Natural killer cell (primary cell): ENCODE results near the gene RAB20. TPM values are rescaled to one million over a fixed set of nuclear protein-coding genes. Genes with fewer than 3 reads are reported as not detected.
"Not testable (repeated sequence)": the region's sequence is repeated elsewhere in the genome, so short reads cannot be mapped to it uniquely, and the experiment has no call there.

Experiments used
- ATAC-seq, 3 donors: fragments of 150-1000 bp in 2 of 3; fragments of 200-7000 bp in 1 of 3; cut with Tn5 transposase; 1 replicate in 1 of 3; 2 replicates in 2 of 3; pipeline ENCODE4 v1.10.0; 2021; ENCODE audit warnings: mild to moderate bottlenecking in 2 of 3, moderate library complexity in 2 of 3
- DNase-seq, 2 donors: peaks; one replicate each; pipeline versions ENCODE4 v3.0.0 to v3.0.0-alpha.2; 2013 to 2021; ENCODE audit warnings: mixed read lengths in 1 of 2
- H3K27ac ChIP-seq: one replicate; pipeline ENCODE4 v1.5.1; 2013; ENCODE audit warnings: mild to moderate bottlenecking, low read length
- H3K27me3 ChIP-seq: one replicate; pipeline ENCODE4 v1.6.1; 2013; ENCODE audit warnings: low read length; ENCODE audit not compliant: control insufficient read depth, insufficient read depth
- H3K36me3 ChIP-seq: one replicate; pipeline ENCODE4 v1.6.1; 2013; ENCODE audit warnings: low read length; ENCODE audit not compliant: control insufficient read depth, insufficient read depth
- H3K4me1 ChIP-seq: one replicate; pipeline ENCODE4 v1.6.1; 2013; ENCODE audit warnings: low read length; ENCODE audit not compliant: control insufficient read depth, insufficient read depth
- H3K4me3 ChIP-seq: one replicate; pipeline ENCODE4 v1.5.1; 2013; ENCODE audit warnings: low read length
- H3K9me3 ChIP-seq: one replicate; pipeline ENCODE4 v1.6.1; 2013; ENCODE audit warnings: low read length; ENCODE audit not compliant: control insufficient read depth, insufficient read depth
- H3K27ac Mint-ChIP-seq, 2 donors: one replicate each; pipeline ENCODE4 v1.8.0; 2022; ENCODE audit warnings: mild to moderate bottlenecking in 2 of 2, mixed read lengths in 2 of 2, moderate library complexity in 1 of 2
- H3K27me3 Mint-ChIP-seq, 2 donors: one replicate each; pipeline ENCODE4 v1.8.0; 2022; ENCODE audit warnings: low read depth in 2 of 2, mixed read lengths in 2 of 2
- H3K36me3 Mint-ChIP-seq: one replicate; pipeline ENCODE4 v1.8.0; 2022; ENCODE audit warnings: mixed read lengths
- H3K4me1 Mint-ChIP-seq, 2 donors: one replicate each; pipeline ENCODE4 v1.8.0; 2022; ENCODE audit warnings: mixed read lengths in 2 of 2
- H3K4me3 Mint-ChIP-seq: one replicate; pipeline ENCODE4 v1.8.0; 2022; ENCODE audit warnings: mild to moderate bottlenecking, moderate library complexity, mixed read lengths
- H3K9me3 Mint-ChIP-seq, 2 donors: one replicate each; pipeline ENCODE4 v1.8.0; 2022; ENCODE audit warnings: mixed read lengths in 2 of 2
- CTCF ChIP-seq: fragments of 200-600 bp; IDR thresholded peaks from one replicate; pipeline ENCODE4 v1.8.0; 2022; ENCODE audit warnings: antibody characterized with exemption
- WGBS: methylation state at CpG from one replicate; pipeline ENCODE4 v1.1.7; 2013; ENCODE audit warnings: missing lambda C conversion rate; ENCODE audit not compliant: insufficient coverage; 5-methylcytosine and 5-hydroxymethylcytosine counted together
- intact Hi-C: fragments of 100-400 bp; cut with micrococcal nuclease; formaldehyde crosslinking; loops from one replicate; pipeline ENCODE4 v1.14.2; 2022
- total RNA-seq, 4 donors: library from RNA; stranded (reverse); fragments of 120-200 nt in 1 of 4; gene quantifications; one replicate each; pipeline versions ENCODE4 v1.2.3 to v1.2.4, GENCODE V29; 2013 to 2022

Gene RAB20, protein sequence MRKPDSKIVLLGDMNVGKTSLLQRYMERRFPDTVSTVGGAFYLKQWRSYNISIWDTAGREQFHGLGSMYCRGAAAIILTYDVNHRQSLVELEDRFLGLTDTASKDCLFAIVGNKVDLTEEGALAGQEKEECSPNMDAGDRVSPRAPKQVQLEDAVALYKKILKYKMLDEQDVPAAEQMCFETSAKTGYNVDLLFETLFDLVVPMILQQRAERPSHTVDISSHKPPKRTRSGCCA
- total RNA-seq: 1 to 10 TPM; 1.0 to 3.3 (median 1.2) TPM
- total RNA-seq (2013): 1.7 TPM

DNA sequence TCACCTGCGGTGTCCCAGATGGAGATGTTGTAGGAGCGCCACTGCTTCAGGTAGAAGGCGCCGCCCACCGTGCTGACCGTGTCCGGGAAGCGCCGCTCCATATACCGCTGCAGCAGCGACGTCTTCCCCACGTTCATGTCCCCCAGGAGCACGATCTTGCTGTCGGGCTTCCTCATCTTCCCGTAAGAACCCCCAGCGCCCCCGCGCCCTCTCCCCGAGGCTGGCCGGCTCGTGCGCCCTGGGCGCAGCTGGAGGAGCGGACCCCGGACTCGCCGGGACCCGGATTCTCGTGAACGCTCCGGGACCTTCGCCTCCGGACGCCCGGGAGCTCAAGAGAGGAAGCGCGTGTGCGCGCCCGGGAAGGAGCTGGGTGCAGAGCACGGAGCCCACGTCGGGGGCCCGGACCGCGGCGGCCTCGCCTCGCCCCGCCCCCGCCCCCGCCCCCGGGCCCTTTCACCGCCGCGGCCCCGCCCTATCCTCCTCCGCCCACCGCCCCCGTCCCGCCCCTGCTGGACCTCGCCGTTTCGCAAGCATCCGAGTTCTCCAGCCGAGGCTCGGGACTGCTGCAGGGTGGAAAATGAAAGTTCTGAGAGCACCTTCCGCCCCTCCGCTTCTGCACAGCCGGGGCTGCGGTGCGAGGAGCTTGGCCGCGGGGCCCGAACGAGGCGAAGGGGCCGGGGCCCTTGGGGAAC is at the start of gene RAB20:
TSS of gene RAB20 (minus strand) at position 379 of the 692 bp plus-strand sequence. CDS start at position 176, 203 bp downstream.
- H3K4me3 Mint-ChIP-seq: peak within 1 kb of the TSS; percentile 91

GRCh38 chr13:110610955-110611595 is 49.6 kb upstream of the RAB20 start:
- H3K4me3 ChIP-seq: no peak overlapping the region
- H3K27ac ChIP-seq: no peak overlapping the region
- H3K9me3 ChIP-seq: no peaks in the 10 kb centered on the region
- intact Hi-C loops: no loop called here
- no peak overlapping the region for H3K4me3 Mint-ChIP-seq
- 86% methylated on average over 12 of the region's 12 CpGs for WGBS
- peaks cover 7% of the 10 kb centered on the region for H3K4me1 ChIP-seq
- H3K27me3 Mint-ChIP-seq: peaks cover 3 to 13% of the 10 kb centered on the region in 2 donors
- H3K36me3 ChIP-seq: no peaks in the 10 kb centered on the region
- no peak for ATAC-seq
- peaks cover 0 to 2% of the 10 kb centered on the region in 2 donors for H3K9me3 Mint-ChIP-seq
- no peak overlapping the region for H3K27ac Mint-ChIP-seq
- H3K36me3 Mint-ChIP-seq: no peaks in the 10 kb centered on the region
- H3K27me3 ChIP-seq: no peaks in the 10 kb centered on the region
- DNase-seq: peak in 1 of 2 donors; percentile 30
- no peak for TF ChIP-seq CTCF
- H3K4me1 Mint-ChIP-seq: peaks cover 0 to 7% of the 10 kb centered on the region in 2 donors

More for the DNA sequence above, at the start of gene RAB20:
- no peaks in the 10 kb centered on the region for H3K36me3 Mint-ChIP-seq
- H3K27me3 Mint-ChIP-seq: peaks cover 15 to 17% of the 10 kb centered on the region in 2 donors
- Histone ChIP-seq H3K9me3 (no peaks in the 10 kb centered on the region), H3K27me3 (peaks cover 4% of the 10 kb centered on the region), H3K27ac (peak within 1 kb of the TSS; percentile 45), H3K36me3 (no peaks in the 10 kb centered on the region), H3K4me1 (peaks cover 19% of the 10 kb centered on the region), H3K4me3 (peak within 1 kb of the TSS; percentile 60)
- ATAC-seq (peak; percentile 72 to 78 (median 73)), DNase-seq (peak; percentile 18 to 67)
- peaks cover 13 to 18% of the 10 kb centered on the region in 2 donors for H3K4me1 Mint-ChIP-seq
- H3K9me3 Mint-ChIP-seq: no peaks in the 10 kb centered on the region
- intact Hi-C loops: no loop called here
- TF ChIP-seq CTCF: no peak
- under 1% methylated on average over 79 of the region's 79 CpGs for WGBS
- peak within 1 kb of the TSS; percentile 29 to 30 for H3K27ac Mint-ChIP-seq

GRCh38 chr13:110607675-110608224 is 46.2 kb upstream of the RAB20 start:
- Mint-ChIP-seq H3K4me1 (no peaks in the 10 kb centered on the region), H3K36me3 (no peaks in the 10 kb centered on the region), H3K27me3 (peaks cover 6 to 22% of the 10 kb centered on the region in 2 donors), H3K9me3 (no peaks in the 10 kb centered on the region), H3K27ac (no peak overlapping the region), H3K4me3 (no peak overlapping the region)
- Histone ChIP-seq H3K9me3 (no peaks in the 10 kb centered on the region), H3K27ac (no peak overlapping the region), H3K27me3 (no peaks in the 10 kb centered on the region), H3K4me3 (no peak overlapping the region), H3K4me1 (no peaks in the 10 kb centered on the region), H3K36me3 (no peaks in the 10 kb centered on the region)
- intact Hi-C loops: no loop called here
- DNase-seq (no peak), ATAC-seq (no peak)
- WGBS: 79% methylated on average over 3 of the region's 3 CpGs
- no peak for TF ChIP-seq CTCF

DNA sequence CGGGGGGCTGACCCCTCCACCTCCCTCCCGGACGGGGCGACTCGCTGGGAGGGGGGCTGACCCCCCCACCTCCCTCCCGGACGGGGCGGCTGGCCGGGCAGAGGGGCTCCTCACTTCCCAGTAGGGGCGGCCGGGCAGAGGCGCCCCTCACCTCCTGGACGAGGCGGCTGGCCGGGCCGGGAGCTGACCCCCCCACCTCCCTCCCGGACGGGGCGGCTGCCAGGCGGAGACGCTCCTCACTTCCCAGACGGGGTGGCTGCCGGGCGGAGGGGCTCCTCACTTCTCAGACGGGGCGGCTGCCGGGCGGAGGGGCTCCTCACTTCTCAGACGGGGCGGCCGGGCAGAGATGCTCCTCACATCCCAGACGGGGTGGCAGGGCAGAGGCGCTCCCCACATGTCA is 44.8 kb upstream of the RAB20 start:
- H3K27me3 ChIP-seq, DNase-seq, H3K27ac ChIP-seq, H3K9me3 Mint-ChIP-seq, intact Hi-C loops, H3K27ac Mint-ChIP-seq, H3K36me3 ChIP-seq, ATAC-seq, H3K9me3 ChIP-seq, H3K4me3 ChIP-seq, H3K4me1 ChIP-seq, H3K36me3 Mint-ChIP-seq, H3K4me3 Mint-ChIP-seq, H3K4me1 Mint-ChIP-seq: not testable (repeated sequence)
- H3K27me3 Mint-ChIP-seq: peaks cover 6 to 22% of the 10 kb centered on the region in 2 donors
- 94% methylated on average over 6 of the region's 33 CpGs for WGBS
